NCI-H1105 treated with DMSO at 0.1 percent for 48 hours (cell line): ENCODE data around the gene C5orf46.
A peak's percentile ranks its signal among the peaks of the same experiment; 100 is the strongest.

Source experiments
- DNase-seq: peaks from one replicate; lab custom pipeline; 2025; lab: John Stamatoyannopoulos, UW

C5orf46 gene

DNA sequence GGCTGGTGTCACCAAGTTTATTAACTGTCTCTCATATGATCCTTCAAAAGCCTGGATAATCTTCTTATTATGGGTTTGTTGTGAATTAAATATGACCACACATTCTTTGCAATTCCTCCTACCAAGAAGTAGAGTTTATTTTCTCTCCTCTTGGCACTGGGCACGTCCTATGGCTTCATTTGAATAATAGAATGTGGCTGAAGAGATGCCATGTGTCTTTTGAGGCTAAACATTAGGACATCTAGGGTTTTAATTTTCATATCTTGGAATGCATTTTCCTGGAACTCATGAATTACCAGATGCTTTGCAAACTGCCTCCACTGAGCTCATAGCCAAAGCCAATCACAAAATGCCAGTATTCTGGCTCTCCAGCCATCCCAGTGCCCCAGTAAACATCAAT lies 47.8 kb downstream of the C5orf46 start:
- no peak for DNase-seq

- DNase-seq: peak; percentile 14
Measured at GRCh38 chr5:147857302-147858129, 48.8 kb downstream of the C5orf46 start.

DNA sequence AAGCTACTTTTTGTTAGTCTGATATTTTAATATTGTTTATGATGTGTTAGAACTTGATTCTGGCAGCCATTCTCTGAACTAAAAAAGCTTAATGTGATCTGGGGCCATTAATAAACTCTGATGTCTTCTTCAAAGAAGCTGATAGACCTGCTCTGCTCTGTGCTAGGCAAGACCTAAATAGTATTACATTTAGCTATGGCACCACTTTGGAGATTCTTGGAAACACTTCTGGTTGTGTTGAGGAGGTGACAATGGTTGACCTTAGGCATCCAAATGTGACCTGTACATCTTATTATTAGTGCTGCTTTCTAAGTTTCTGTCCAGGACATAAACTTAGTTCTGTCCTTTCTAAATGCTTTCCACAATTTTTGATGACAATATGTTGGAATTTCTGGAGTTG lies 49.5 kb downstream of the C5orf46 start:
- DNase-seq: no peak

DNA sequence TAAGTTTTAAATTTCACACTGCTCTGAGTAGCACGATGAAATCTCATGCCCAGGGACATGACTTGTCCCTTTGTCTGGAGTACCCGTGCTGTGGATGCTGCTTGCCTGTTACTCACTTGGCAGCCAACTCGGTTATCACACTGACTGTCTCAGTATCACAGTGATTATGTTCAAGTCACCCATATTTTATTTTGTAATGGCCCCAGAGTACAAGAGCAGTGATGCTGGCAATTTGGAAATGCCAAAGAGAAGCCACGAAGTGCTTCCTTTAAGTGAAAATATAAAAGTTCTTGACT lies 50.6 kb downstream of the C5orf46 start:
- no peak for DNase-seq

- DNase-seq: no peak
Measured at GRCh38 chr5:147854894-147855773, 51.2 kb downstream of the C5orf46 start.

GRCh38 chr5:147854331-147854730 lies 52.0 kb downstream of the C5orf46 start:
- DNase-seq: no peak

DNA sequence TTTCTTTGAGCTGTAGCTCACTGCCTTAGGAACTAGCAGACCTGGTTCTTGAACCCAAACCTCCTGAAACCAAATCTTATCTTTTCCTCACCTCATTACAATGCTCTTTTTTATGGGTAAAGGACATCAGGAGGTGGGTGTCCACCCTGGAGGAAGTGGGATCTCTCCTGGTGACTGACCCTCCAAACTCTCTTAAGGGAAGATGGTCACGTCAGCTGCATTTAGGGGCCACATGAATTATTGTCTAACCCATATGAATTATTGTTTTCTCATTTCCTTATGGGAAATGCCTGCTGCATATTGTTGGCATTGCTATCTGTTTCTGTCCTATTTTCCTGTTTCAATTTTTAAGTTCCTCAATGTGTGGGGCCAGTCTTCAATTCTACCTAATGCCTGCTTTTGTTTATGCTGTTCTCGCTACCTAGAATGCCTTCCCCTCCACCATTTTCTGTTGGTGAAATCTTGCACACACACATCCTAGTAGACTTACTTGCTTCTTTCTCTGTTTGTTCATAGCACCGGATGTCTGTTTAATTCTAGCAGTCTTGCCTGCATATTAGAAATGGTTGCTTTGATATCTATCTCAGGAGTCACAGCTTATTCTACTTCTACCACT lies 52.9 kb downstream of the C5orf46 start:
- DNase-seq: no peak

GRCh38 chr5:147852365-147852764 lies 54.0 kb downstream of the C5orf46 start:
- DNase-seq: no peak

DNA sequence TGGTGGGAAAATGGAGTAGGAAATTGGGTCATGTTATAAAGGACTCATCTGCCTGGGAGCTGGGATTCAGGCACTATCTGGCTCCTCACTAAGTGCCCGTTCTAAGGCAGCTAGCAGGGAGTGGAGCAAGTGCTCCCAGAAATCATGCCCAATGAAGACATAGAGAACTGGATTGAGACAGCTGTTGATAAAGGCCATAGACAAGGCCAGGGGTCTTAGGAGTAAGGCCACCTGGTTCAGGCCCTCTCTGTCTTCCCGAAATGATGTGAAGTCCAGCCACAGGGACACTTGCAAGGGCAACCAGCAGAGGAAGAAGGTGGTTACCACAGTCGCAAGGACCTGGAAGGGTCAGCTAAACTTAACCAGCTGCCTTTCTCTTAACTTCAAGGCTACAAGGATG lies 54.8 kb downstream of the C5orf46 start:
- no peak for DNase-seq

DNA sequence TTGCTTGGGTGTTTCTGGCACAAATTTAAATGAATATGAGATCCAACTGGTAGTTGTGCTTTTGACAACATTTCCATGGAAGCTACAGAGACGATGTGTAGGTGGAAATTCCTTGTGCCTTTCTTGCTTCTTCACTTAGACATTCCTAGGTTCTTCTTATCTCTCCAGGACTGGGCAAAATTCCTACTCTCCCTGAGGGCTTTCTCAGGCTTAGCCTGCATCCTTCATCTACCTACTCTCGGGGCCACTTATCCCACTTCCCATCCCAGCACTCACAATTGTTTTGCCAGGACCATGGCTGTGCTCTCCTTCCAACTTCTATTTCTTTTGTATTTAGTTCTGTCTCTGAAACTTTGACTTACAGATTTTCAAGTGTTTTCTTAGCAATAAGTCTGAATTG lies 57.1 kb downstream of the C5orf46 start:
- DNase-seq: no peak

DNA sequence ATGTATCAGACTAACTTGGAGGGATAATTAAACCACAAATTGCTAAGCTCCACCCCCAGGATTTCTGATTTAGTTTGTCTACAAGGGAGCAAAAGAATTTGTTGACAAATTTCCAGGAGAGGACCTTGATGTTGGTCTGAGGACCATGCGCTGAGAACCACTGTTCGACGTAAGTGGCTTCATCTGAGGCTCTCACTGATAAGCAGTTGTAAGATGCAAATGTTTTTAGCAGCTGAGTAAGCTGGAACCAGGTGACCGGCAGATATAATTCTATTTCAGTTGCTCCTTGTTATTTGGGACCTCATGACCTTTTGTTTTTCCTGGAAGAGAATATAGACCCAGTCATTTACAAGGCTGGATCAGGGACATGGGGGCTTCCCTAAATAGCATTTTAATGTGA lies 60.7 kb downstream of the C5orf46 start:
- DNase-seq: no peak

DNA sequence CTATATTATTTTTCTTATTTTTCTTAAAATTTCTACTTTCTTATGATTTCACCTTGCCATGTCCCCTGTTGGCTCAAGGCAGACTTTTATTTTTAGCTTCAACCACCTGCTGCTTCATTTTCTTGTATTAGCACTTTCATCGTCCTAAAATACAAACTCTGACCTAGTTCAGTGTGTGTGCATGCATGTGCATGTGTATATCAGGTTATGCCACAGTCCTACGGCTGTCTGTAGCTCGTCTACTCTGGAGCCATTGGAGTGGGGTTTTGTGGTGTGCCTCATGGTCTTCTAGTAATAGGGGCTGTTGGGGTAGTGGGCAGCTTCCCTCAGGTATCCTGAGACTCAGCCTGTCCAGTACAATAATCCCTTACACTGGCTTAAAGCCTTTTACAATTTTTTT lies 61.5 kb downstream of the C5orf46 start:
- no peak for DNase-seq

DNA sequence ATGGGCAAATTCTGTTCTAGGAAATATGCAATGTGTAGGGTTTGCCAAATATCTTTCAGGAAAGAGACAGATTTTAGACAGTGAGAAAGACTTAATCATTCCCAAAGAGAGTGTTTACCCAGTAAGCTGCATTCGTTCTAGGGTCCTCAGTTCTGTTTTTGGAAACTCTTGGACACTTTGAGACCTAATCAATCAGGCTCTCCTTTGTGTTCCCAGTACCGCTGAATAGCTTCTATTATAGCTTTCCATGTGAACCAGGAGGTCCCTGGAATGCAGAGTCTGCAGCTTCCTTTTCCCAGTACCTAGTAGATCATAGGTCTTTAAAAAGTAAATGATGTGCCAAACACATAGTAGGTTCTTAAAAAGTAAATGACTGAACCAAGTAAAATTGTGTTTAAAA lies 63.5 kb downstream of the C5orf46 start:
- DNase-seq: no peak
